Measurements from ENCODE around the gene NLRP2B. TPM values are rescaled to one million over a fixed set of nuclear protein-coding genes. Genes with fewer than 3 reads are reported as not detected.

NLRP2B gene
- not detected in 5 replicates for total RNA-seq (2022; extraction: Qiagen RNA extraction)

GRCh38 chrX:57680160-57680559 is at the start of gene NLRP2B:
NLRP2B (minus strand) TSS chrX:57680260.

Other genes starting within 250 kb of the NLRP2B start
- 7.9 to 11.9 TPM (median 10.3 TPM) in 5 replicates for gene ZXDB, start 88.2 kb downstream of the NLRP2B start, total RNA-seq (2022; extraction: Qiagen RNA extraction)
- gene ZXDA, start 230.2 kb upstream of the NLRP2B start, total RNA-seq (2022; extraction: Qiagen RNA extraction), result 1.2 to 2.2 TPM (median 1.7 TPM) in 5 replicates